Karpas-422 (cell line): Measurements from ENCODE around the gene PID1. TPM values are rescaled to one million over a fixed set of nuclear protein-coding genes. Genes with fewer than 3 reads are reported as not detected.

Source experiments
- DNase-seq: peaks from one replicate; pipeline ENCODE4 v3.0.0-alpha.2; 2015
- H2AFZ ChIP-seq: fragments of 200-600 bp; sonication (generic); 2 replicates; pipeline ENCODE4 v1.6.1; 2014; ENCODE audit warnings: antibody characterized with exemption, low read length, mixed read lengths
- H3K27ac ChIP-seq: fragments of 200-600 bp; sonication (generic); 2 replicates; pipeline ENCODE4 v1.5.1; 2014; ENCODE audit warnings: mild to moderate bottlenecking, low read length, moderate library complexity
- H3K27me3 ChIP-seq: fragments of 200-600 bp; sonication (generic); 2 replicates; pipeline ENCODE4 v1.6.1; 2014; ENCODE audit warnings: low read length, mixed read lengths
- H3K36me3 ChIP-seq: fragments of 200-600 bp; sonication (generic); 2 replicates; pipeline ENCODE4 v1.6.1; 2014; ENCODE audit warnings: low read length, mixed read lengths; ENCODE audit not compliant: insufficient read depth
- H3K4me1 ChIP-seq: fragments of 200-600 bp; sonication (generic); 2 replicates; pipeline ENCODE4 v1.6.1; 2014; ENCODE audit warnings: mild to moderate bottlenecking, low read length, mixed read lengths
- H3K4me2 ChIP-seq: fragments of 200-600 bp; sonication (generic); 2 replicates; pipeline ENCODE4 v1.6.1; 2014; ENCODE audit warnings: low read length, low read depth, mild to moderate bottlenecking; ENCODE audit not compliant: poor library complexity, severe bottlenecking
- H3K4me3 ChIP-seq: fragments of 200-600 bp; sonication (generic); 2 replicates; pipeline ENCODE4 v1.5.1; 2014; ENCODE audit warnings: mild to moderate bottlenecking, antibody characterized with exemption, low read length, mixed read lengths
- H3K79me2 ChIP-seq: fragments of 200-600 bp; sonication (generic); 2 replicates; pipeline ENCODE4 v1.6.1; 2014; ENCODE audit warnings: mild to moderate bottlenecking, low read length, mixed read lengths
- H3K9ac ChIP-seq: fragments of 200-600 bp; sonication (generic); 2 replicates; pipeline ENCODE4 v1.6.0; 2014; ENCODE audit warnings: low read length
- H3K9me2 ChIP-seq: fragments of 200-600 bp; sonication (generic), shearing (Covaris generic); replicated peaks from 2 replicates; pipeline ENCODE4 v1.6.0; 2014; ENCODE audit warnings: mild to moderate bottlenecking, low read length, moderate library complexity; ENCODE audit not compliant: insufficient read depth
- H3K9me3 ChIP-seq: fragments of 300-700, 200-600 bp; sonication (generic); 2 replicates; pipeline ENCODE4 v1.6.1; 2014; ENCODE audit warnings: low read length, mixed read lengths
- H4K20me1 ChIP-seq: fragments of 200-600 bp; sonication (generic); 2 replicates; pipeline ENCODE4 v1.6.1; 2014; ENCODE audit warnings: mild to moderate bottlenecking, antibody characterized with exemption, low read length, low read depth; ENCODE audit not compliant: insufficient read depth
- total RNA-seq: library from RNA; depleted of rRNA; stranded (reverse); fragments of >200 nt; shearing (Covaris generic); gene quantifications from 2 replicates; pipeline ENCODE4 v1.2.3, GENCODE V29; 2014; ENCODE audit warnings: low replicate concordance

The PID1 gene
- total RNA-seq, 1 experiment from 2014 or later, result not detected

- Histone ChIP-seq H3K4me3 (no peak overlapping the region), H3K27me3 (no peaks in the 10 kb centered on the region), H2AFZ (no peak overlapping the region), H3K27ac (no peak overlapping the region), H3K36me3 (no peaks in the 10 kb centered on the region), H3K9me3 (no peaks in the 10 kb centered on the region), H3K9me2 (no peaks in the 10 kb centered on the region), H3K79me2 (no peaks in the 10 kb centered on the region), H4K20me1 (no peaks in the 10 kb centered on the region), H3K4me1 (no peaks in the 10 kb centered on the region), H3K9ac (no peak overlapping the region), H3K4me2 (no peak overlapping the region)
- DNase-seq, result no peak
Observed at GRCh38 chr2:229118336-229118735, 152.8 kb downstream of the PID1 start.

GRCh38 chr2:229111744-229112143 lies 159.3 kb downstream of the PID1 start:
- no peak overlapping the region for H3K9ac ChIP-seq
- H3K9me3 ChIP-seq, result no peaks in the 10 kb centered on the region
- H3K36me3 ChIP-seq, result no peaks in the 10 kb centered on the region
- no peaks in the 10 kb centered on the region for H4K20me1 ChIP-seq
- no peaks in the 10 kb centered on the region for H3K4me1 ChIP-seq
- H3K4me2 ChIP-seq, result no peak overlapping the region
- H3K27ac ChIP-seq, result no peak overlapping the region
- H2AFZ ChIP-seq, result no peak overlapping the region
- no peaks in the 10 kb centered on the region for H3K79me2 ChIP-seq
- H3K4me3 ChIP-seq, result no peak overlapping the region
- H3K27me3 ChIP-seq, result no peaks in the 10 kb centered on the region
- H3K9me2 ChIP-seq, result no peaks in the 10 kb centered on the region
- DNase-seq, result no peak

GRCh38 chr2:229109195-229109594 lies 161.9 kb downstream of the PID1 start:
- no peaks in the 10 kb centered on the region for H4K20me1 ChIP-seq
- H3K4me3 ChIP-seq, result no peak overlapping the region
- no peaks in the 10 kb centered on the region for H3K4me1 ChIP-seq

GRCh38 chr2:229107601-229108000 lies 163.5 kb downstream of the PID1 start:
- no peak overlapping the region for H3K9ac ChIP-seq
- no peaks in the 10 kb centered on the region for H3K79me2 ChIP-seq
- no peaks in the 10 kb centered on the region for H3K36me3 ChIP-seq
- H4K20me1 ChIP-seq, result no peaks in the 10 kb centered on the region
- no peaks in the 10 kb centered on the region for H3K4me1 ChIP-seq
- H3K4me2 ChIP-seq, result no peak overlapping the region
- DNase-seq, result no peak
- H2AFZ ChIP-seq, result no peak overlapping the region
- H3K9me3 ChIP-seq, result no peaks in the 10 kb centered on the region
- H3K27me3 ChIP-seq, result no peaks in the 10 kb centered on the region
- H3K9me2 ChIP-seq, result no peaks in the 10 kb centered on the region
- H3K27ac ChIP-seq, result no peak overlapping the region
- no peak overlapping the region for H3K4me3 ChIP-seq

More at GRCh38 chr2:229109195-229109594, 161.9 kb downstream of the PID1 start:
- no peaks in the 10 kb centered on the region for H3K9me2 ChIP-seq
- no peak overlapping the region for H2AFZ ChIP-seq
- H3K27me3 ChIP-seq, result no peaks in the 10 kb centered on the region
- no peak overlapping the region for H3K27ac ChIP-seq
- H3K4me2 ChIP-seq, result no peak overlapping the region
- no peaks in the 10 kb centered on the region for H3K79me2 ChIP-seq
- no peaks in the 10 kb centered on the region for H3K36me3 ChIP-seq
- no peak overlapping the region for H3K9ac ChIP-seq
- DNase-seq, result no peak
- no peaks in the 10 kb centered on the region for H3K9me3 ChIP-seq

- Histone ChIP-seq H3K4me2 (no peak overlapping the region), H3K79me2 (no peaks in the 10 kb centered on the region), H3K36me3 (no peaks in the 10 kb centered on the region), H3K9me3 (no peaks in the 10 kb centered on the region), H3K27ac (no peak overlapping the region), H4K20me1 (no peaks in the 10 kb centered on the region), H3K9me2 (no peaks in the 10 kb centered on the region), H3K27me3 (no peaks in the 10 kb centered on the region), H3K4me1 (no peaks in the 10 kb centered on the region), H3K4me3 (no peak overlapping the region), H2AFZ (no peak overlapping the region), H3K9ac (no peak overlapping the region)
- no peak for DNase-seq
Observed at GRCh38 chr2:229104974-229105387, 166.1 kb downstream of the PID1 start.

- H3K36me3 ChIP-seq, result no peaks in the 10 kb centered on the region
- H3K9ac ChIP-seq, result no peak overlapping the region
- DNase-seq, result no peak
- H4K20me1 ChIP-seq, result no peaks in the 10 kb centered on the region
- H2AFZ ChIP-seq, result no peak overlapping the region
- H3K27ac ChIP-seq, result no peak overlapping the region
- no peaks in the 10 kb centered on the region for H3K9me3 ChIP-seq
- no peak overlapping the region for H3K4me2 ChIP-seq
- no peaks in the 10 kb centered on the region for H3K79me2 ChIP-seq
- no peaks in the 10 kb centered on the region for H3K27me3 ChIP-seq
- no peak overlapping the region for H3K4me3 ChIP-seq
- peaks cover 3% of the 10 kb centered on the region; the same call in 1 of the 2 replicates for H3K4me1 ChIP-seq
- no peaks in the 10 kb centered on the region for H3K9me2 ChIP-seq
Observed at GRCh38 chr2:229104025-229104424, 167.1 kb downstream of the PID1 start.

GRCh38 chr2:229101314-229101713 lies 169.8 kb downstream of the PID1 start:
- Histone ChIP-seq H3K9me3 (no peaks in the 10 kb centered on the region), H3K36me3 (no peaks in the 10 kb centered on the region), H3K79me2 (no peaks in the 10 kb centered on the region), H3K9ac (no peak overlapping the region), H3K4me2 (no peak overlapping the region), H3K4me3 (no peak overlapping the region), H3K4me1 (peaks cover 3% of the 10 kb centered on the region; the same call in 1 of the 2 replicates), H3K27ac (no peak overlapping the region), H4K20me1 (no peaks in the 10 kb centered on the region), H3K27me3 (no peaks in the 10 kb centered on the region), H2AFZ (no peak overlapping the region), H3K9me2 (no peaks in the 10 kb centered on the region)
- no peak for DNase-seq

GRCh38 chr2:229099231-229099630 lies 171.9 kb downstream of the PID1 start:
- no peak overlapping the region for H3K4me3 ChIP-seq
- H3K9me3 ChIP-seq, result no peaks in the 10 kb centered on the region
- H3K9ac ChIP-seq, result no peak overlapping the region
- no peaks in the 10 kb centered on the region for H3K27me3 ChIP-seq
- H4K20me1 ChIP-seq, result no peaks in the 10 kb centered on the region
- no peak overlapping the region for H3K4me2 ChIP-seq
- no peaks in the 10 kb centered on the region for H3K79me2 ChIP-seq
- H3K9me2 ChIP-seq, result no peaks in the 10 kb centered on the region
- no peak overlapping the region for H3K27ac ChIP-seq
- no peaks in the 10 kb centered on the region for H3K36me3 ChIP-seq
- H2AFZ ChIP-seq, result no peak overlapping the region
- no peak for DNase-seq
- peaks cover 3% of the 10 kb centered on the region; the same call in 1 of the 2 replicates for H3K4me1 ChIP-seq

GRCh38 chr2:229098801-229099200 lies 172.3 kb downstream of the PID1 start:
- Histone ChIP-seq H3K36me3 (no peaks in the 10 kb centered on the region), H2AFZ (no peak overlapping the region), H3K9me3 (no peaks in the 10 kb centered on the region), H3K79me2 (no peaks in the 10 kb centered on the region), H3K9me2 (no peaks in the 10 kb centered on the region), H3K4me3 (no peak overlapping the region), H4K20me1 (no peaks in the 10 kb centered on the region), H3K9ac (no peak overlapping the region), H3K4me1 (peaks cover 3% of the 10 kb centered on the region; the same call in 1 of the 2 replicates), H3K4me2 (no peak overlapping the region), H3K27ac (no peak overlapping the region), H3K27me3 (no peaks in the 10 kb centered on the region)
- DNase-seq, result no peak
